Endothelial cell (in vitro differentiated cells): ENCODE measurements around the gene PRSS21. TPM values are rescaled to one million over a fixed set of nuclear protein-coding genes. Genes with fewer than 3 reads are reported as not detected.

Experiments
- DNase-seq: peaks from one replicate; pipeline ENCODE4 v3.0.0; 2021; ENCODE audit warnings: low spot score
- H3K27ac Mint-ChIP-seq: one replicate; pipeline ENCODE4 v1.8.0; 2021; ENCODE audit warnings: mixed read lengths, inconsistent platforms; ENCODE audit not compliant: unreplicated experiment
- H3K27me3 Mint-ChIP-seq: one replicate; pipeline ENCODE4 v1.8.0; 2021; ENCODE audit warnings: mild to moderate bottlenecking, moderate library complexity, mixed read lengths, inconsistent platforms; ENCODE audit not compliant: unreplicated experiment
- H3K36me3 Mint-ChIP-seq: one replicate; pipeline ENCODE4 v1.8.0; 2021; ENCODE audit warnings: mild to moderate bottlenecking, low read depth, mixed read lengths, inconsistent platforms; ENCODE audit not compliant: unreplicated experiment
- H3K4me1 Mint-ChIP-seq: one replicate; pipeline ENCODE4 v1.8.0; 2021; ENCODE audit warnings: mild to moderate bottlenecking, mixed read lengths, inconsistent platforms; ENCODE audit not compliant: unreplicated experiment
- H3K4me3 Mint-ChIP-seq: one replicate; pipeline ENCODE4 v1.8.0; 2021; ENCODE audit warnings: mild to moderate bottlenecking, mixed read lengths, inconsistent platforms; ENCODE audit not compliant: unreplicated experiment
- H3K9me3 Mint-ChIP-seq: one replicate; pipeline ENCODE4 v1.8.0; 2021; ENCODE audit warnings: mixed read lengths, inconsistent platforms; ENCODE audit not compliant: unreplicated experiment
- CTCF ChIP-seq: fragments of 200-600 bp; sonication (generic); IDR thresholded peaks from one replicate; pipeline ENCODE4 v1.5.0; 2021; ENCODE audit warnings: antibody characterized with exemption; ENCODE audit not compliant: unreplicated experiment
- total RNA-seq: library from RNA; stranded (reverse); fragmentation: NEBNext Ultra II Directional; extraction: Animal tissue kit (Norgen Biotek cat#: 25700); gene quantifications from one replicate; pipeline ENCODE4 v1.2.1, GENCODE V29; 2021; ENCODE audit not compliant: unreplicated experiment

The PRSS21 gene
- total RNA-seq, 1 donor from 2014 or later, result not detected

GRCh38 chr16:2777903-2778629, 39.0 kb upstream of the PRSS21 start:
- TF ChIP-seq CTCF, result no peak
- peaks cover 14% of the 10 kb centered on the region for H3K27me3 Mint-ChIP-seq
- peaks cover 7% of the 10 kb centered on the region for H3K36me3 Mint-ChIP-seq
- peak overlapping the region; percentile 94 for H3K27ac Mint-ChIP-seq
- H3K9me3 Mint-ChIP-seq, result no peaks in the 10 kb centered on the region
- peaks cover 22% of the 10 kb centered on the region for H3K4me1 Mint-ChIP-seq
- no peak for DNase-seq
- H3K4me3 Mint-ChIP-seq, result peak overlapping the region; percentile 95

- Mint-ChIP-seq H3K9me3 (no peaks in the 10 kb centered on the region), H3K36me3 (peaks cover 6% of the 10 kb centered on the region), H3K27me3 (peaks cover 14% of the 10 kb centered on the region), H3K27ac (peak overlapping the region; percentile 94), H3K4me1 (peaks cover 22% of the 10 kb centered on the region), H3K4me3 (peak overlapping the region; percentile 95)
- TF ChIP-seq CTCF, result no peak
- DNase-seq, result no peak
These were observed 38.4 kb upstream of the PRSS21 start for GRCh38 chr16:2778630-2778958.

GRCh38 chr16:2779151-2779920, 37.7 kb upstream of the PRSS21 start:
- Mint-ChIP-seq H3K9me3 (no peaks in the 10 kb centered on the region), H3K27ac (peak overlapping the region; percentile 38), H3K4me1 (peaks cover 22% of the 10 kb centered on the region), H3K27me3 (peaks cover 14% of the 10 kb centered on the region), H3K36me3 (peaks cover 6% of the 10 kb centered on the region), H3K4me3 (peak overlapping the region; percentile 53)
- TF ChIP-seq CTCF, result no peak
- no peak for DNase-seq

- Mint-ChIP-seq H3K4me1 (peaks cover 22% of the 10 kb centered on the region), H3K27ac (peak overlapping the region; percentile 42), H3K4me3 (peak overlapping the region; percentile 53), H3K9me3 (no peaks in the 10 kb centered on the region), H3K27me3 (peaks cover 14% of the 10 kb centered on the region), H3K36me3 (peaks cover 6% of the 10 kb centered on the region)
- DNase-seq, result no peak
- TF ChIP-seq CTCF, result no peak
These were observed 36.8 kb upstream of the PRSS21 start for GRCh38 chr16:2779978-2780898.
